Brain microvascular endothelial cell (primary cell): ENCODE data around the gene ST6GALNAC1.

Source experiments
- DNase-seq: peaks from one replicate; pipeline ENCODE4 v3.0.0-alpha.2; 2020
- H3K27ac ChIP-seq: fragments of 250-450 bp; sonication (Bioruptor Pico); 2 replicates; pipeline ENCODE4 v1.5.1; 2020; ENCODE audit warnings: mild to moderate bottlenecking, moderate library complexity
- H3K27me3 ChIP-seq: fragments of 250-450 bp; sonication (Bioruptor Pico); replicated peaks from 2 replicates; pipeline ENCODE4 v1.5.1; 2020; ENCODE audit warnings: mild to moderate bottlenecking
- H3K36me3 ChIP-seq: fragments of 250-450 bp; sonication (Bioruptor Pico); replicated peaks from 2 replicates; pipeline ENCODE4 v1.5.1; 2020; ENCODE audit warnings: mild to moderate bottlenecking
- H3K4me3 ChIP-seq: 2 replicates; pipeline ENCODE4 v1.5.1; 2011; ENCODE audit warnings: low read depth, mild to moderate bottlenecking, control low read depth, low read length, moderate library complexity
- in situ Hi-C: cut with HindIII; loops from 2 replicates; pipeline ENCODE4 v1.10.0; 2017; ENCODE audit warnings: low sequenced_read_pairs, low pct_ligation_motif_present
- TF ChIP-seq, protein P1 (sequence below): IDR thresholded peaks from 2 replicates; pipeline ENCODE4 v1.5.1; 2011; ENCODE audit warnings: low read depth, mild to moderate bottlenecking, moderate library complexity, low read length, control low read depth, inconsistent platforms; ENCODE audit errors: missing control alignments

Gene ST6GALNAC1

DNA sequence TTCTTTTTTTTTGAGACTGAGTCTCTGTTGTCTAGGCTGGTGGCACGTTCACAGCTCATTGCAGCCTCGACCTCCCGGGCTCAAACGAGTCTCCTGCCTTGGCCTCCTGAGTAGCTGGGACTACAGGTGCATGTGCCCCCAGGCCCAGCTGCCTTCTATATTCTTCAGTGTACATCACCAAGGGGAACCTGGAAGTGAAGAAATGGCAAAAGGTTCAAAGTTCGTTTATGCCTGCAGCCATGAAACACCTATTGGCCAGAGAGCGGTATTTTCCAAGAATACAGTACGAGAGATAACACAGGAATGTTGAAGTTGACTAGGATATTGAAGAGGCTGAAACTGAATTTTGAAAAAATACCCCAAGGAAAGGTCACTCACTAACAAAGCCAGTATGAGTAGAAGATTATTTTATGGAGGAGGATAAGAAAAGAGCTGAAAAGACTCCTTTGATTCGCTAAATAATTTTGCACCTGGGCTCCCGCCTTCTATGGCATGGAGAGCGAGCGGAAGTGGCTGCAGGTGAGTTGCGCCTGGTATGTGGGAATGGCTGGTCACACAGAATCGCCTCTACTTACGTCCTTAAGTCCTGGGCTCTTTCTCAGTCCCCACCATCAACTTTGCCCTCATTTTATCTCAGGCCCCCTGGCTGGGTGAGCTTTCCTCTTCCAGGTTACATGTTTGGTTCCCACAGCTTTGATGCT, 9.8 kb downstream of the ST6GALNAC1 start:
- in situ Hi-C loops = no loop called here
- TF ChIP-seq, protein P1, sequence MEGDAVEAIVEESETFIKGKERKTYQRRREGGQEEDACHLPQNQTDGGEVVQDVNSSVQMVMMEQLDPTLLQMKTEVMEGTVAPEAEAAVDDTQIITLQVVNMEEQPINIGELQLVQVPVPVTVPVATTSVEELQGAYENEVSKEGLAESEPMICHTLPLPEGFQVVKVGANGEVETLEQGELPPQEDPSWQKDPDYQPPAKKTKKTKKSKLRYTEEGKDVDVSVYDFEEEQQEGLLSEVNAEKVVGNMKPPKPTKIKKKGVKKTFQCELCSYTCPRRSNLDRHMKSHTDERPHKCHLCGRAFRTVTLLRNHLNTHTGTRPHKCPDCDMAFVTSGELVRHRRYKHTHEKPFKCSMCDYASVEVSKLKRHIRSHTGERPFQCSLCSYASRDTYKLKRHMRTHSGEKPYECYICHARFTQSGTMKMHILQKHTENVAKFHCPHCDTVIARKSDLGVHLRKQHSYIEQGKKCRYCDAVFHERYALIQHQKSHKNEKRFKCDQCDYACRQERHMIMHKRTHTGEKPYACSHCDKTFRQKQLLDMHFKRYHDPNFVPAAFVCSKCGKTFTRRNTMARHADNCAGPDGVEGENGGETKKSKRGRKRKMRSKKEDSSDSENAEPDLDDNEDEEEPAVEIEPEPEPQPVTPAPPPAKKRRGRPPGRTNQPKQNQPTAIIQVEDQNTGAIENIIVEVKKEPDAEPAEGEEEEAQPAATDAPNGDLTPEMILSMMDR = no peak

DNA sequence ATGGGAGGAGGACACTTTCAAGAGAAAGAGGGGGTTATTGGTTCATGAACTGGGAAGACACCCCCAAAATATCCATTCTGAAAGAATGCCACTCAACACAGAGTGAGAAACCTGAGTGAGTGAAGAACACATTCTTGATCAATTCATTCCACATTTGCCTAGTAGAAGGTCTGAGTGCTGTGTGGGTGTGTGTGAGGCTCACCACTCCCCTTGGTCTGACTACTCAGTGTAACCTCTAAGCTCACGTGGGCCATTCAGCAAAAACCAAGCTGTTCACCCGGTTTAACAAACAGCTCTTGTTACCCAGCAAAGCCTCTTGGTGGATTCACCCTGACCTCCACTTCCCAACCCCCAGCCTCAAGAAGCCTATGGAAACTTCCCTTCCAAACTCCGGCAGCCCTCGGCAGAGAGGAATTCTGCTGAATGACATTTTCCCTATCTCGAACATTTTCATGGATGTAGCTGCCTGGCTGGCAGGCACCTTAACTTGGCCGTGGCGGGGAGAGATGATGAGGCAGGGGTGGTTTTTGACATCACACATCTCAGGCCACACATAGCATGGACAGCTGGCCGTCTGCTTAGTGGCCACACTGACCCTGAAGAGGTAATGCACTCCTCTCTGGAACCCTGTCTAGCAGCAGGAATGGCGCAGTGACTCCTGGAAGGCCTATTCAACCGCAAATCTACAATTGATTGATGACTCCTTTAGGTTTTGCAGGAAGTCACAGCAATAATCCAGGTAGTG, 11.6 kb downstream of the ST6GALNAC1 start:
- no peak overlapping the region for H3K27ac ChIP-seq
- no peaks in the 10 kb centered on the region for H3K27me3 ChIP-seq
- DNase-seq = no peak
- TF ChIP-seq, protein P1 = no peak
- no peak overlapping the region for H3K4me3 ChIP-seq
- in situ Hi-C loops = no loop called here
- H3K36me3 ChIP-seq = no peaks in the 10 kb centered on the region

More for the DNA sequence above, 9.8 kb downstream of the ST6GALNAC1 start:
- Histone ChIP-seq H3K27me3 (no peaks in the 10 kb centered on the region), H3K4me3 (no peak overlapping the region), H3K27ac (no peak overlapping the region), H3K36me3 (no peaks in the 10 kb centered on the region)
- DNase-seq = no peak

DNA sequence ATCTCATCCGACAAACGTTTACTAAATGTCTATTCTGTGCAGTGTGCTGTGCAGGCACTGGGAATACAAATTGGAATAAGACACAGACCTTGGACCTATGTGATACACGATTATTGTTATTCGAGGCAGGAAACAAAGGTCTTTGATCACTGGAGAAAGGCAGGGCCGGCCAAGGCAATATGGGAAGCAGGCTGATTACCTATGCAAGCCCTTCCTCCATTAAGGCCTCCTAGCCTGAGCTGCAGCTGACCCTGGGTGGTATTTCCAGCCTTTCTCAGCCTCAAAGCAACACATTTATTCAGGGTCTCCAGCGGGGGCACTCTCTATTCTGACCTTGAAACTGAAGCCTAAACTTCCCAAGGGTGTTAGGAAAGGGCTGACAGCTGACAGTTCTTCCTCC, 13.4 kb downstream of the ST6GALNAC1 start:
- DNase-seq = no peak
- TF ChIP-seq, protein P1 = no peak
- Histone ChIP-seq H3K27me3 (no peaks in the 10 kb centered on the region), H3K27ac (no peak overlapping the region), H3K4me3 (no peak overlapping the region), H3K36me3 (no peaks in the 10 kb centered on the region)
- in situ Hi-C loops = no loop called here

DNA sequence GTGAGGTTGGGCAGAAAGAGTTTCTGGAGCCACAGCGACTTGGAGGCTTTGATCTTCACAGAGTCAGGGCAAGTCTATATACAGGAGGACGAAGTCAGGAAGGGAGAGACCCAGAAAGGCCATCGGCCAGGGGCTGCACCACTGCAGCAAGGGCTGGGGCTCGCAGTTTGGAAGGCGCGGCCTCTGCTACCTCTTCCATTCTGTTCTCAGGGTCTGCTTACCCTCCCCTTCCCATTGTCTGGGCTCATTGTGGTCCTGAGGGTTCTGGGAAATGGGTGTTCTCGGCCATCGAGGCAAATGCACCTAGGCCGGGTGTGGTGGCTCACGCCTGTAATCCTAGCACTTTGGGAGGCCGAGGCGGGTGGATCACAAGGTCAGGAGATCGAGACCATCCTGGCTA, 16.0 kb downstream of the ST6GALNAC1 start:
- in situ Hi-C loops = no loop called here
- no peak overlapping the region for H3K4me3 ChIP-seq
- no peaks in the 10 kb centered on the region for H3K36me3 ChIP-seq
- no peaks in the 10 kb centered on the region for H3K27me3 ChIP-seq
- TF ChIP-seq, protein P1 = no peak
- no peak for DNase-seq
- H3K27ac ChIP-seq = no peak overlapping the region

DNA sequence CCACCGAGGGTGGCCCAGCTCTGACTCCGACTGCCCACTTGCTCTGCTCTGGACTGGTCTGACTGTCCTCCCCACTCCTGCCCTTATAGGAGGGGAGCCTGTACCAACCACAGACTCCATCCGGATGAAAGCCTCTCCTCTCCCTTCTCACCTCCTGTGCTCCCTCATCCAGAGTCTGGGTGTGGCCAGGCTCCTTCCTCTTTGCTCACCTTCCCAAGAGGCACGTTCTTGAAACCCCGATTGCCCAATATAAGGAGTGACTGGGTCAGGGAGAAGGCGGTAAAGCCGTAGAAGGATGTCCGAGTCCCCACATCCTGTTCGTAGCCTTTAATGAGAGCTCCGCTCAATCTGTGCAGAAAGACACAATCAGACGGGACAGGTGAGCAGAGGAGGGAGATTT, 17.1 kb downstream of the ST6GALNAC1 start:
- Histone ChIP-seq H3K27ac (no peak overlapping the region), H3K27me3 (no peaks in the 10 kb centered on the region), H3K4me3 (no peak overlapping the region), H3K36me3 (no peaks in the 10 kb centered on the region)
- TF ChIP-seq, protein P1 = no peak
- in situ Hi-C loops = no loop called here
- no peak for DNase-seq
